ENCODE results near the gene LRIG3. TPM values are rescaled to one million over a fixed set of nuclear protein-coding genes. Genes with fewer than 3 reads are reported as not detected.

LRIG3 gene
- total and polyA plus RNA-seq, 12 donors: 1.1 to 24.1 (median 3.5) TPM

DNA sequence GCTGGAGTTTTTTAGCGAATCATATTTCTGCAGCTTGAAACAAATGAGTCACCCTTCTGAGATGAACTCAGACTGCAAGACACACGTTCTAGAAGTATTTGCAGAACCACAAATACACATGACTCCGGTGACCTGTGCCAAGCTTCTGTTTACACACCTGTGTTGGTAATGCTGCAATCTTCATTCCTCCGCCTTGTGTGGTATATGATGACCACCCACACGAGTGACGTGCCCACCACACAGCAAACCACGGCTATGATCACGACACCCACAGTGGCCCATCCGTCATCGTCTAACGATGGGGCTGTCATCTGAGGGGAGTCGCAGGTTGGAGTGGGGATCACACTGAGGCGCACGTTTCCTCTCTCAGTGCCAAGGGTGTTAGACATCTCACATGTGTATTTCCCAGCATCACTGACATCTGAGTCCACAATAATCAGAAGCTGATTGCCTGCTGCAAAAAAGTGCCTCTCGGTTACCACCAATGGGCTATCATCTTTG lies 43.0 kb downstream of the LRIG3 start:
- no peak for DNase-seq
- 82 to 88% (median 84%) methylated on average over 11 to 15 of the region's 15 CpGs for WGBS, 4 donors
- no peak for TF ChIP-seq POLR2A (IDR thresholded peaks at IDR 0.05)
- TF ChIP-seq, protein P1, sequence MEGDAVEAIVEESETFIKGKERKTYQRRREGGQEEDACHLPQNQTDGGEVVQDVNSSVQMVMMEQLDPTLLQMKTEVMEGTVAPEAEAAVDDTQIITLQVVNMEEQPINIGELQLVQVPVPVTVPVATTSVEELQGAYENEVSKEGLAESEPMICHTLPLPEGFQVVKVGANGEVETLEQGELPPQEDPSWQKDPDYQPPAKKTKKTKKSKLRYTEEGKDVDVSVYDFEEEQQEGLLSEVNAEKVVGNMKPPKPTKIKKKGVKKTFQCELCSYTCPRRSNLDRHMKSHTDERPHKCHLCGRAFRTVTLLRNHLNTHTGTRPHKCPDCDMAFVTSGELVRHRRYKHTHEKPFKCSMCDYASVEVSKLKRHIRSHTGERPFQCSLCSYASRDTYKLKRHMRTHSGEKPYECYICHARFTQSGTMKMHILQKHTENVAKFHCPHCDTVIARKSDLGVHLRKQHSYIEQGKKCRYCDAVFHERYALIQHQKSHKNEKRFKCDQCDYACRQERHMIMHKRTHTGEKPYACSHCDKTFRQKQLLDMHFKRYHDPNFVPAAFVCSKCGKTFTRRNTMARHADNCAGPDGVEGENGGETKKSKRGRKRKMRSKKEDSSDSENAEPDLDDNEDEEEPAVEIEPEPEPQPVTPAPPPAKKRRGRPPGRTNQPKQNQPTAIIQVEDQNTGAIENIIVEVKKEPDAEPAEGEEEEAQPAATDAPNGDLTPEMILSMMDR (IDR thresholded peaks at IDR 0.05): no peak
- Histone ChIP-seq H3K27ac (no peak overlapping the region), H3K9me3 (replicated peaks in 1 of 3) (no peaks in the 10 kb centered on the region), H3K27me3 (no peaks in the 10 kb centered on the region), H3K4me1 (replicated peaks in 1 of 2) (no peaks in the 10 kb centered on the region), H3K36me3 (replicated peaks in 1 of 2) (peaks cover 0 to 19% of the 10 kb centered on the region in 2 donors), H3K4me3 (no peak overlapping the region)
- intact Hi-C loops (cut with DNase I): no loop called here

DNA sequence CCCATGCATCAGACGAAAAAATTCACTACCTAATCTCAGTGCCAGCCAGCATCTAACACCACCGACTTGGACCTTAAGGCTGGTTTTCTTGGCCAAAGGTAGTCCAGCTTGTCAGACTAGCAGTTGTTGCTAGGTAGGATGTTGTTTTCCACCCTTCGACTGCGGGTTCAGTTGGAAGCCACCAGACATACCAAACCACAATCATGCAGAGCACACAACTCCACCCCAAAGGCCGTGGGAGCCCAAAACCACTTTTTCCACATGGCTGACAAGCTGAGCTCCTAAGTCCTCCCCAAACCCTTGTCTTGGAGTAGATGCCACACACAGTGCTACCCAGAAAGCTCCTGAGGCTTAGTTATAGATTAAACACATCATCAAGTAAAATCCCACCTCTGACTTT lies 46.8 kb downstream of the LRIG3 start:
- WGBS, 4 donors: 87 to 98% (median 95%) methylated on average over 5 of the region's 5 CpGs
- Histone ChIP-seq H3K9me3 (replicated peaks in 1 of 3) (no peaks in the 10 kb centered on the region), H3K4me1 (replicated peaks in 1 of 2) (no peaks in the 10 kb centered on the region), H3K36me3 (replicated peaks in 1 of 2) (peaks cover 0 to 14% of the 10 kb centered on the region in 2 donors), H3K27ac (no peak overlapping the region), H3K4me3 (no peak overlapping the region), H3K27me3 (no peaks in the 10 kb centered on the region)
- TF ChIP-seq, protein P1 (IDR thresholded peaks at IDR 0.05): no peak
- TF ChIP-seq POLR2A (IDR thresholded peaks at IDR 0.05): no peak
- no peak for DNase-seq
- intact Hi-C loops (cut with DNase I): no loop called here

DNA sequence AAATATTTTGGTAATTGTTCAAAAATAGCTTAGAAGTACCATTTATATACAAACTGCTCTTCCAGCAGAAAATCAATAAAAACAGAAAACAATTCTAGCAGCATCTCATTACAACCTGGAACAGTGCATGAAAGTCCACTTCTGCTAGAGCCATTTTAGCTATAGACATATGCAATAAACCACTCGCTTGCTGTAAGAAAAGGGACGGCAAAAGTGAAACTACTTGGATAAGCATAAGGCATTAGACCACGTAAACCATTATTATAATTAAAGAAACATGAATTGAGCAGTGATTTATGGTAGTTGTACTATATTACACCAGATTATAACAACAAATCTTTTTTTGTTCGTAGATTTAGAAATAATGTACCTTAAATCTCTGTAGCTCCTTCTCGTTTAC lies 48.7 kb downstream of the LRIG3 start:
- no peak for TF ChIP-seq POLR2A (IDR thresholded peaks at IDR 0.05)
- TF ChIP-seq, protein P1 (IDR thresholded peaks at IDR 0.05): no peak
- no peak overlapping the region for H3K4me3 ChIP-seq
- no peaks in the 10 kb centered on the region for H3K9me3 ChIP-seq (replicated peaks in 1 of 3)
- no peaks in the 10 kb centered on the region for H3K27me3 ChIP-seq
- WGBS, 4 donors: 69 to 85% (median 84%) methylated on average over 5 of the region's 5 CpGs
- DNase-seq: no peak
- H3K36me3 ChIP-seq (replicated peaks in 1 of 2): peaks cover 0 to under 1% of the 10 kb centered on the region in 2 donors
- no peaks in the 10 kb centered on the region for H3K4me1 ChIP-seq (replicated peaks in 1 of 2)
- no peak overlapping the region for H3K27ac ChIP-seq
- intact Hi-C loops (cut with DNase I): no loop called here

DNA sequence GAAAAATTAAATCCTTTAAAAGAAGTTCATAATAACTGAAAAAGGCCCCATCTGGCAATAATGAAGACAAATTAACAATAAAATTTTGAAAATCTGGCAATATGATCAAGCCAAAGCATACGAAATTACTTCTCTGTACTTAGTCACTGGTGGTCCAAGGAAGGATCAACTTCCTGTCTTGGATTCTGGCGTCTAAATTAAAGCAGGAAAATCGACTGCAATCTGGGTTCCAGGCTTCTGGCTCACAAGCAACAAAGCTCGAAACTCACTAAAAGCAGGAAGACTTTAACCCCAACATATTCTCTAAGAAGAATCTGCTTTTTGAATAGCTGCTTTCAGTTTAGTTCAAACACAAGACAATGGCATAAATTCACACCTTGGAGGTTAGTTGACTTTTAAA lies 49.7 kb downstream of the LRIG3 start:
- 63 to 71% (median 66%) methylated on average over 4 of the region's 4 CpGs for WGBS, 4 donors
- intact Hi-C loops (cut with DNase I): no loop called here
- no peak for DNase-seq
- Histone ChIP-seq H3K9me3 (replicated peaks in 1 of 3) (no peaks in the 10 kb centered on the region), H3K4me3 (no peak overlapping the region), H3K36me3 (replicated peaks in 1 of 2) (no peaks in the 10 kb centered on the region), H3K27me3 (no peaks in the 10 kb centered on the region), H3K4me1 (replicated peaks in 1 of 2) (no peaks in the 10 kb centered on the region), H3K27ac (no peak overlapping the region)
- TF ChIP-seq POLR2A (IDR thresholded peaks at IDR 0.05): no peak
- TF ChIP-seq, protein P1 (IDR thresholded peaks at IDR 0.05): no peak

All from adrenal gland (tissue), 12 donors.